Skin of body (tissue), 2 donors: Measurements from ENCODE around the gene ADAMTSL3. TPM values are rescaled to one million over a fixed set of nuclear protein-coding genes. Genes with fewer than 3 reads are reported as not detected.
"Not testable (repeated sequence)": the region's sequence is repeated elsewhere in the genome, so short reads cannot be mapped to it uniquely, and the experiment has no call there.

Experiments used
- DNase-seq: peaks from one replicate; lab custom pipeline; 2025; lab: John Stamatoyannopoulos, UW
- total RNA-seq: library from RNA; depleted of rRNA; stranded (reverse); fragments of >200 nt; gene quantifications from one replicate; pipeline ENCODE4 v1.2.3, GENCODE V29; 2014

Gene ADAMTSL3
- total RNA-seq, 1 donor from 2014 or later, result 16.9 TPM

GRCh38 chr15:83961311-83961710 lies 307.4 kb downstream of the ADAMTSL3 start:
- no peak for DNase-seq

- DNase-seq, result not testable (repeated sequence)
These were observed 311.0 kb downstream of the ADAMTSL3 start for GRCh38 chr15:83964967-83965366.

- DNase-seq, result no peak
These were observed 316.5 kb downstream of the ADAMTSL3 start for GRCh38 chr15:83970295-83970890.

GRCh38 chr15:83971992-83972391 lies 318.1 kb downstream of the ADAMTSL3 start:
- peak; percentile 16 for DNase-seq

- DNase-seq, result no peak
These were observed 319.9 kb downstream of the ADAMTSL3 start for GRCh38 chr15:83973816-83974215.

GRCh38 chr15:83977992-83978391 lies 324.1 kb downstream of the ADAMTSL3 start:
- DNase-seq, result no peak

GRCh38 chr15:83978588-83978987 lies 324.7 kb downstream of the ADAMTSL3 start:
- no peak for DNase-seq

GRCh38 chr15:83980637-83981036 lies 326.7 kb downstream of the ADAMTSL3 start:
- DNase-seq, result no peak

- no peak for DNase-seq
These were observed 328.8 kb downstream of the ADAMTSL3 start for GRCh38 chr15:83982748-83983147.

GRCh38 chr15:83983634-83984458 lies 329.9 kb downstream of the ADAMTSL3 start:
- DNase-seq, result no peak

GRCh38 chr15:83984601-83985000 lies 330.7 kb downstream of the ADAMTSL3 start:
- DNase-seq, result no peak

GRCh38 chr15:83991163-83991562 lies 337.2 kb downstream of the ADAMTSL3 start:
- no peak for DNase-seq

- DNase-seq, result no peak
These were observed 338.6 kb downstream of the ADAMTSL3 start for GRCh38 chr15:83992324-83993031.

GRCh38 chr15:83993591-83993990 lies 339.7 kb downstream of the ADAMTSL3 start:
- DNase-seq, result no peak

- DNase-seq, result no peak
These were observed 344.6 kb downstream of the ADAMTSL3 start for GRCh38 chr15:83998486-83998885.

- DNase-seq, result no peak
These were observed 345.6 kb downstream of the ADAMTSL3 start for GRCh38 chr15:83999396-84000135.

GRCh38 chr15:84001037-84001436 lies 347.1 kb downstream of the ADAMTSL3 start:
- no peak for DNase-seq

GRCh38 chr15:84001655-84002054 lies 347.7 kb downstream of the ADAMTSL3 start:
- DNase-seq, result no peak

- DNase-seq, result no peak
These were observed 350.0 kb downstream of the ADAMTSL3 start for GRCh38 chr15:84003791-84004503.

GRCh38 chr15:84006421-84006820 lies 352.5 kb downstream of the ADAMTSL3 start:
- DNase-seq, result peak; percentile 48

GRCh38 chr15:84009616-84010015 lies 355.7 kb downstream of the ADAMTSL3 start:
- DNase-seq, result no peak
